Measurements from ENCODE around the gene CENPX.
A peak's percentile ranks its signal among the peaks of the same experiment; 100 is the strongest.

Gene CENPX

GRCh38 chr17:82030470-82031302 lies 8.0 kb upstream of the CENPX start:
- in situ Hi-C loops (cut with HindIII; ENCODE audit: low sequenced_read_pairs) = no loop called here
- peak; percentile 84 for DNase-seq (ENCODE audit: low read depth, low spot score)
- TF ChIP-seq, protein P1, sequence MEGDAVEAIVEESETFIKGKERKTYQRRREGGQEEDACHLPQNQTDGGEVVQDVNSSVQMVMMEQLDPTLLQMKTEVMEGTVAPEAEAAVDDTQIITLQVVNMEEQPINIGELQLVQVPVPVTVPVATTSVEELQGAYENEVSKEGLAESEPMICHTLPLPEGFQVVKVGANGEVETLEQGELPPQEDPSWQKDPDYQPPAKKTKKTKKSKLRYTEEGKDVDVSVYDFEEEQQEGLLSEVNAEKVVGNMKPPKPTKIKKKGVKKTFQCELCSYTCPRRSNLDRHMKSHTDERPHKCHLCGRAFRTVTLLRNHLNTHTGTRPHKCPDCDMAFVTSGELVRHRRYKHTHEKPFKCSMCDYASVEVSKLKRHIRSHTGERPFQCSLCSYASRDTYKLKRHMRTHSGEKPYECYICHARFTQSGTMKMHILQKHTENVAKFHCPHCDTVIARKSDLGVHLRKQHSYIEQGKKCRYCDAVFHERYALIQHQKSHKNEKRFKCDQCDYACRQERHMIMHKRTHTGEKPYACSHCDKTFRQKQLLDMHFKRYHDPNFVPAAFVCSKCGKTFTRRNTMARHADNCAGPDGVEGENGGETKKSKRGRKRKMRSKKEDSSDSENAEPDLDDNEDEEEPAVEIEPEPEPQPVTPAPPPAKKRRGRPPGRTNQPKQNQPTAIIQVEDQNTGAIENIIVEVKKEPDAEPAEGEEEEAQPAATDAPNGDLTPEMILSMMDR (IDR thresholded peaks at IDR 0.05; ENCODE audit: low read depth, low read length) = peak; percentile 79
- H3K4me3 ChIP-seq (ENCODE audit: low read depth, low read length) = peak overlapping the region; percentile 43

GRCh38 chr17:82029990-82030469 lies 7.4 kb upstream of the CENPX start:
- no peak for DNase-seq (ENCODE audit: low read depth, low spot score)
- in situ Hi-C loops (cut with HindIII; ENCODE audit: low sequenced_read_pairs) = no loop called here
- H3K4me3 ChIP-seq (ENCODE audit: low read depth, low read length) = no peak overlapping the region
- TF ChIP-seq, protein P1 (IDR thresholded peaks at IDR 0.05; ENCODE audit: low read depth, low read length) = no peak

DNA sequence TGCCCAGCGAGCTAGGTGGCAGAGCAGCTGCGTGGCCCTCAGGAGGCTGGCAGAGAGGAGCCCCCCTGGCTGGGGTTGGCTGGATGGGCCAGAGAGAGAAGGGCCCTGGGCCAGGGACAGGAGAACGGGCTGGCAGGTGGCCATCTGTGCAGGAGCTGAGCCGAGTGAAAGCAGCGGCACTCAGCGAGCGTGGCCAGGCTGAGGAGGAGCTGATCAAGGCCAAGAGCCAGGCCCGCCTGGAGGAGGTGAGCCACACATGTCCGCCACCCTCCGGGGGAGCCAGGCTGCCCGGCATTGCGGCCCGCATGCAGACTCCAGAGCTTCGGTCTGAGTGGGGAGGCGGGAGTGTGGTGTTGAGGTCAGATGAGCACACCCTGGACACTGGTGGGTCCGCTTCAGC lies 6.7 kb upstream of the CENPX start:
- no peak for DNase-seq (ENCODE audit: low read depth, low spot score)
- TF ChIP-seq, protein P1 (IDR thresholded peaks at IDR 0.05; ENCODE audit: low read depth, low read length) = no peak
- in situ Hi-C loops (cut with HindIII; ENCODE audit: low sequenced_read_pairs) = no loop called here

DNA sequence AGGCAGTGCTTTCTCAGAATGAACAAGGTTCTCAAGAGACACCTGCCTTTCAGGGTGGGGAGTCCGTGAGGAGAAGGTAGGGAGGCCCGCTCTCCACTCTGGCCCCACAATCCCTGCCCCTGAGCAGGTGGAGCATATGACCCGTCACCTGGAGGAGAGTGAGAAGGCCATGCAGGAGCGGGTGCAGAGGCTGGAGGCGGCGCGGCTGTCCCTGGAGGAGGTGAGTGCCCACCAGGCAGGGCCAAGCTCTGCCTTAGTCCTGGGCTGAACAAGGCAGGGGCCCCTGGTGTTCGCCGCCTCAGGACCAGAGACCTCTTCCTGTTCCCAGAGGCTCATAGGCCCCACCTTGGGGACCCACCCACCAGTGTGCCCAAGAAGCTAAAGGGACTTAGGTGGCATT lies 6.3 kb upstream of the CENPX start:
- DNase-seq (ENCODE audit: low read depth, low spot score) = no peak
- in situ Hi-C loops (cut with HindIII; ENCODE audit: low sequenced_read_pairs) = no loop called here
- H3K4me3 ChIP-seq (ENCODE audit: low read depth, low read length) = no peak overlapping the region
- TF ChIP-seq, protein P1 (IDR thresholded peaks at IDR 0.05; ENCODE audit: low read depth, low read length) = no peak

More for the DNA sequence above, 6.7 kb upstream of the CENPX start:
- H3K4me3 ChIP-seq (ENCODE audit: low read depth, low read length) = no peak overlapping the region

DNA sequence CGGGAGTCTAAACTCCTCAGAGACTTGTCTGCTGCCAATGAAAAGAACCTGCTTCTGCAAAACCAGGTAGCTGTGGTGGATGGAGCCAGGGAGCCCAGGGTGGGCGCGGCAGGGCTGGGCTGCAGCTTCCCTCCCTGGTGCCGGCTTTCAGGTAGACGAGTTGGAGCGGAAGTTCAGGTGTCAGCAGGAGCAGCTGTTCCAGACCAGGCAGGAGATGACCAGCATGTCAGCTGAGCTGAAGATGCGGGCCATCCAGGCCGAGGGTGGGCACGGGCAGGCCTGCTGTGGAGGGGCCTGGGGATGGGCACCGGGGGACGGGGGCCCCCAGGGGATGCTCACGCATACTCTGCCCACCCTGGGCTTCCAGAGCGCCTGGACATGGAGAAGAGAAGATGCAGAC lies 5.6 kb upstream of the CENPX start:
- in situ Hi-C loops (cut with HindIII; ENCODE audit: low sequenced_read_pairs) = no loop called here
- TF ChIP-seq, protein P1 (IDR thresholded peaks at IDR 0.05; ENCODE audit: low read depth, low read length) = no peak
- no peak for DNase-seq (ENCODE audit: low read depth, low spot score)
- no peak overlapping the region for H3K4me3 ChIP-seq (ENCODE audit: low read depth, low read length)

GRCh38 chr17:82025401-82026107 lies 2.9 kb upstream of the CENPX start:
- TF ChIP-seq, protein P1 (IDR thresholded peaks at IDR 0.05; ENCODE audit: low read depth, low read length) = no peak
- no peak overlapping the region for H3K4me3 ChIP-seq (ENCODE audit: low read depth, low read length)
- no peak for DNase-seq (ENCODE audit: low read depth, low spot score)
- in situ Hi-C loops (cut with HindIII; ENCODE audit: low sequenced_read_pairs) = no loop called here
